ENCODE measurements around the gene PLOD2.

Gene PLOD2

DNA sequence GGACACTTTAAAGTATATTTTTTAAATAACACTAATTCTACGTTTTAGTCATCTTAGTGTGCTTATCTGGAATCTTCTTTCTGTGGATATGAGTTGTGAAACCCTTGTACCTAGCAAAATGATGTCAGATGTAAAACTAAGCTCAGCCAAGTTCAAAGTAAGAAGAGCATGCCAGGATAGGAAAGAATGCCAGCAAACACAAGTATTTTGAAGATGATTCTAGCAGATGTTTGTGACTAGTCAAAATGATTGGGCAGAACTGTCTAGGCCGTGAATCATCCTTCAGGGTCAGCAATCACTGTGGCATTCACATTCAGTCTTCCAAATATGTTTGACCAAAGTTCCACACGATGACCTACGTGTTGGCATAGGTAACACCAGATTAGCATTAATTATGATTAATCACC is 5.4 kb upstream of the PLOD2 start:
- no peak for DNase-seq (ENCODE audit: extremely low read depth, low read depth)
- TF ChIP-seq, protein P1, sequence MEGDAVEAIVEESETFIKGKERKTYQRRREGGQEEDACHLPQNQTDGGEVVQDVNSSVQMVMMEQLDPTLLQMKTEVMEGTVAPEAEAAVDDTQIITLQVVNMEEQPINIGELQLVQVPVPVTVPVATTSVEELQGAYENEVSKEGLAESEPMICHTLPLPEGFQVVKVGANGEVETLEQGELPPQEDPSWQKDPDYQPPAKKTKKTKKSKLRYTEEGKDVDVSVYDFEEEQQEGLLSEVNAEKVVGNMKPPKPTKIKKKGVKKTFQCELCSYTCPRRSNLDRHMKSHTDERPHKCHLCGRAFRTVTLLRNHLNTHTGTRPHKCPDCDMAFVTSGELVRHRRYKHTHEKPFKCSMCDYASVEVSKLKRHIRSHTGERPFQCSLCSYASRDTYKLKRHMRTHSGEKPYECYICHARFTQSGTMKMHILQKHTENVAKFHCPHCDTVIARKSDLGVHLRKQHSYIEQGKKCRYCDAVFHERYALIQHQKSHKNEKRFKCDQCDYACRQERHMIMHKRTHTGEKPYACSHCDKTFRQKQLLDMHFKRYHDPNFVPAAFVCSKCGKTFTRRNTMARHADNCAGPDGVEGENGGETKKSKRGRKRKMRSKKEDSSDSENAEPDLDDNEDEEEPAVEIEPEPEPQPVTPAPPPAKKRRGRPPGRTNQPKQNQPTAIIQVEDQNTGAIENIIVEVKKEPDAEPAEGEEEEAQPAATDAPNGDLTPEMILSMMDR (IDR thresholded peaks at IDR 0.05; ENCODE audit: low read depth, low read length) = no peak

DNA sequence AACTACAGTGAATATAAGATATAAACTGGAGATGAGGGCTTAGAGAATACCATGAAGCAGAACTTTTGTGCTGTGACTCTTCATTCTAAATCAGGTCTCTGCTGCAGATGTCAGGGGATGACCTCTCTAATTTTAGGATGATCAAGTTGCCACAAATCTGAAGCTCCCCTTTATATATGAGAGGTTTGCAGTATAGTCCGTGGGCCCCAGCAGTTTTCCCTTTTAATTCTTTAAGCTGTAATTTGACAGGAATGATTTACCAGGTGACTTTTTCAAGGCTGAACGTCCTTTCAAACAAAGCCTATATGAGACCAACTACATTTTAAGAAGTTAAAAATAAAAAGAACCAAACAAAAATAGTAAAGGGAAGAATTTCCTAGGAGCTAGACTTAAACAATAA is 4.9 kb upstream of the PLOD2 start:
- DNase-seq (ENCODE audit: extremely low read depth, low read depth) = no peak
- TF ChIP-seq, protein P1 (IDR thresholded peaks at IDR 0.05; ENCODE audit: low read depth, low read length) = no peak

DNA sequence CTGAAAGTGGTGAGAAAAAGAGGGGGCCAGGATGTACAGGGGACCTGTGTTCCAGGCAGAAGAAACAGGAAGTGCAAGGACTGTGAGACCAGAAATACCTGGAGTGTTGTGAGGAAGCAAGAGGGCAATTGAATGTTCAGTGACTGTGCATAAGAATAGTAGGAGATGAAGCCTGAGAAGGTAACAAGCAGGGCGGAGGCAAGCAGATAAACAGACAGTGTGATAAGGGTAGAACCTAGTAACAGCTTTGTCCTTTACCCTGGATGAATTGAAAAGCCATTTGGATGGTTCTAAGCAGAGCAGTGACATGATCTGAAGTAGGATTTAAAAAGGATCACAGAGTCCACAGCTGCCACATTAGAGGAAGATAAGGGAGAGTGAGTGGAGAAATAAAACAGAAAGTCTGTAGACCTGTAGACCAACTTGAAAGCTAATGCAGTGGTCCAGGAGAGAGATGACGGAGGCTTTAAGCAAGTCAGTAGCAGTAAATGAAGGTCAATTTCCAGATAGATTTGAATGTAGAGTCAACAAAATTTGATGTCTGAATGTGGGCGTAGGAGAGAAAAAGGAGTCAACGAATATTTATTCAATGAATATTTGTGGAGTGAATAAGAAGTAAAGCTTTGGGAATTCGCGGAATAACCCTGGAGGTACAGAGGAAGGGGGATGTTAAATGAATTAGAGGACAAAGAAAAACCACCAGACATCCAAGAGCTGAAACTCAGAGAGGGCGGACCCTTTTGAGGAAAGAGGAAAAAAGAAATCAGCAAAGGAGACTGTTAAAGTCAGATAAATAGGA is 4.2 kb upstream of the PLOD2 start:
- DNase-seq (ENCODE audit: extremely low read depth, low read depth) = no peak
- TF ChIP-seq, protein P1 (IDR thresholded peaks at IDR 0.05; ENCODE audit: low read depth, low read length) = no peak

DNA sequence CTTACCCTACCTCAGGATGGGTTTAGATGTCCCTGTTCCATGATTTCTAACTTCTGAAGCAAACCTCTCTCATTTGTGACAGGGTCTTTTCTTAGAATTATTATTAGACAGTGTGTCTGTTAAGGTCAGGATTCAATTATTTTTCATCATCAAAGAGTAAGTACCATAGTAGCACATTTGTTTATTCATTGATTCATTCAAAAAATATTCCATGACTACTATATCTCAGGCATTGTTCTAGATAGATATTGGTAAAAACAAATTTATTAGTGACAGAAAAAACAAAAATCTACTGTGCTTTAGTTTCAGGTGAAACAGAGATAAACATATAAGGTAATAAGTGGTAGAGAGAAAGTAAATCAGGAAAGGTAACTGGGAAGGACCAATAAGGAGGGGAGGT is 3.5 kb upstream of the PLOD2 start:
- TF ChIP-seq, protein P1 (IDR thresholded peaks at IDR 0.05; ENCODE audit: low read depth, low read length) = no peak
- DNase-seq (ENCODE audit: extremely low read depth, low read depth) = no peak

DNA sequence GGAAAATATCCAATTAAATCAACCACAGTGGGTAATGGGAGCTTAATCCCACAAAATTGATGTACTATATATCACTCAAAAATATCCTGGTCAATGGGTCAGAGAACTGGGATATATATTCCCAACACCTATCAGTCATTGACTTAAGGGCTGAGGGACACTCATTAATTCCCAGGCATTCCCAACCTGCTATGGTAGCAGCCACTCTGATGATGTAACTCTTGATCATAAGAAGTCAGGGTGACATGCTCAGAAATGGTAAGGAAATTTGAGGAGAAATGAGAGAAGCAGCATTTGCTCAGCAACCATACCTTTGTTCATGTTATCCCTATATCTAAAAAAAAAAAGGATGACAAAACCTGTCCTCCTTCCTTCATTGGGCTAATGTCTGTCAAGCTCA is 3.1 kb upstream of the PLOD2 start:
- TF ChIP-seq, protein P1 (IDR thresholded peaks at IDR 0.05; ENCODE audit: low read depth, low read length) = no peak
- DNase-seq (ENCODE audit: extremely low read depth, low read depth) = no peak

DNA sequence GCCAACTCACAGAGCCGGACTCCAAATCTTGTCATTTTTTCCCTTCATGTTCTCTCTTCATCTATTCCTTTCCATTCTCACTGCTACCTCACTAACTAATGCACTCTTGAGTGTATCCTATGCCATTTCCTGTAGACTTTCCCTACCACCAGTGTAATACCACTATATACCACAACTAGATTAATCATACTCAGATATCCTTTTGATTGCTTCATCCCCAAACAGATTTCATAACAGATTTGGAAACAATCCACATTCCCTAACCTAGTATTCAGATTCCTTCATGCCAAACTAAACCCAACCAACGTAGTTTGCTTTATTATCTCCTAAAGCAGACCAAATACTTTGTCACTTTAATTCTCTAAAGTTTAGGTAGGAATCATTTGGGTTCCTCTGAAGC is 2.6 kb upstream of the PLOD2 start:
- TF ChIP-seq, protein P1 (IDR thresholded peaks at IDR 0.05; ENCODE audit: low read depth, low read length) = no peak; the same call in 1 of the 2 replicates
- peak; percentile 84 for DNase-seq (ENCODE audit: extremely low read depth, low read depth)

DNA sequence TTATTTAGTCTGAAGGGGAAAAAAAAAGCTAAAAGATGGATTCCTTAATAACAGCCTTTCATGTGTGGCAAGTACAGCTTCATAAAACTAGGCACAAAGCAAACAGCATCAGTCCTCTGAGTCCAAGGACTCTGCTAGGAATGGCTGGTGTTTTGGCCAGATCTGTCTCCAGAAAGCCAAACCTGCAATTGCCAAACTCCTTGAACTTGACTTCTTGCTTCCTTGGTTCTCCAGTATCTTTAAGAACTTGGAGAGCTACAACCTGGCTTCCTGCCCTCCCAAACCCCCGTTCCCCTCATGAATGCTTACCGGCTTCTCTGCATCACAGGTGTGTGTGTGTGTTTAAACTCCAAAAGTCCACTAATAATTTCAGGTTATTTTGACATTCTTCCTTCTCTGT is 1.6 kb upstream of the PLOD2 start:
- DNase-seq (ENCODE audit: extremely low read depth, low read depth) = no peak

More for the DNA sequence above, 1.6 kb upstream of the PLOD2 start:
- TF ChIP-seq, protein P1 (IDR thresholded peaks at IDR 0.05; ENCODE audit: low read depth, low read length) = no peak

Measured in AG09319 (cell line).